H1 (cell line): Measurements from ENCODE around the gene MLLT11. TPM values are rescaled to one million over a fixed set of nuclear protein-coding genes. Genes with fewer than 3 reads are reported as not detected.

ENCODE experiments used
- ASH2L ChIP-seq: fragments of 200-600, 300-600 bp; sonication (generic); IDR thresholded peaks from one replicate; pipeline ENCODE4 v1.7.1; 2017; ENCODE audit warnings: low read length
- E2F6 ChIP-seq: IDR thresholded peaks from 2 replicates; pipeline ENCODE4 v1.6.1; 2012; ENCODE audit warnings: inconsistent platforms
- EZH2 ChIP-seq: fragments of 200-600 bp; sonication (generic); IDR thresholded peaks from 2 replicates; pipeline ENCODE4 v1.7.1; 2012; ENCODE audit warnings: low read depth, mild to moderate bottlenecking, moderate library complexity, low read length, inconsistent platforms; ENCODE audit not compliant: severe bottlenecking
- HDAC2 ChIP-seq, 2 experiments: fragments of 300-600 bp in 1 of 2; sonication (generic) in 1 of 2; IDR thresholded peaks; 2 replicates each; pipeline ENCODE4 v1.6.1; 2011 to 2012; ENCODE audit warnings: low read depth in 2 of 2, low read length in 2 of 2, mild to moderate bottlenecking in 2 of 2, moderate library complexity in 2 of 2, borderline replicate concordance in 1 of 2, inconsistent platforms in 1 of 2
- KDM4A ChIP-seq: IDR thresholded peaks from one replicate; pipeline ENCODE4 v1.7.1; 2012; ENCODE audit warnings: low read depth, mild to moderate bottlenecking, moderate library complexity, low read length, inconsistent platforms; ENCODE audit not compliant: severe bottlenecking
- NANOG ChIP-seq: IDR thresholded peaks from 2 replicates; pipeline ENCODE4 v1.6.1; 2011; ENCODE audit warnings: low read length, low read depth, mild to moderate bottlenecking, inconsistent platforms; ENCODE audit not compliant: insufficient read depth, poor library complexity, severe bottlenecking
- POLR2A ChIP-seq, 2 experiments: IDR thresholded peaks; 1 replicate in 1 of 2; 2 replicates in 1 of 2; pipeline ENCODE4 v1.6.1; 2011; ENCODE audit warnings: low read depth in 2 of 2, low read length in 2 of 2, mild to moderate bottlenecking in 2 of 2; ENCODE audit errors: control extremely low read depth in 1 of 2
- POLR2AphosphoS5 ChIP-seq: IDR thresholded peaks from 2 replicates; pipeline ENCODE4 v1.6.1; 2011; ENCODE audit warnings: low read depth, low read length
- RAD21 ChIP-seq, 2 experiments: IDR thresholded peaks in 1 of 2; conservative IDR thresholded peaks in 1 of 2; 2 replicates each; pipeline ENCODE4 v1.6.1; 2011; ENCODE audit warnings: low read depth in 2 of 2, low read length in 2 of 2, improper control_type of control experiment in 1 of 2, inconsistent platforms in 1 of 2, mild to moderate bottlenecking in 1 of 2, moderate library complexity in 1 of 2
- SIN3A ChIP-seq, 2 experiments: IDR thresholded peaks in 1 of 2; conservative IDR thresholded peaks in 1 of 2; 2 replicates each; pipeline ENCODE4 v1.6.1; 2011 to 2012; ENCODE audit warnings: low read length in 2 of 2, improper control_type of control experiment in 1 of 2, low read depth in 1 of 2, mild to moderate bottlenecking in 1 of 2
- TAF1 ChIP-seq: IDR thresholded peaks from 2 replicates; pipeline ENCODE4 v1.6.1; 2011; ENCODE audit warnings: mild to moderate bottlenecking, low read depth, low read length
- TBP ChIP-seq: IDR thresholded peaks from 2 replicates; pipeline ENCODE4 v1.6.1; 2011; ENCODE audit warnings: low read depth, low read length, improper control_type of control experiment
- TEAD4 ChIP-seq: IDR thresholded peaks from 2 replicates; pipeline ENCODE4 v1.6.1; 2012; ENCODE audit warnings: low read depth, low read length, inconsistent platforms, mixed read lengths
- YY1 ChIP-seq: IDR thresholded peaks from 2 replicates; pipeline ENCODE4 v1.6.1; 2011; ENCODE audit warnings: low read depth, mild to moderate bottlenecking, low read length
- polyA plus RNA-seq, 7 experiments: library from polyadenylated mRNA; depleted of rRNA in 3 of 7; stranded (reverse) in 5 of 7; unstranded in 2 of 7; fragments of >200 nt in 5 of 7; fragments of 200-250 nt in 2 of 7; gene quantifications; 1 replicate in 5 of 7; 2 replicates in 1 of 7; 4 replicates in 1 of 7; pipeline versions ENCODE4 v1.2.1 to v1.2.3, GENCODE V29; 2011 to 2013; ENCODE audit warnings: missing spikeins in 2 of 7, mixed read lengths in 2 of 7
- total RNA-seq: library from RNA; stranded (reverse); fragmentation: NEBNext Ultra II Directional; extraction: Animal tissue kit (Norgen Biotek cat#: 25700); gene quantifications from 2 replicates; pipeline ENCODE4 v1.2.1, GENCODE V29; 2021

MLLT11 gene
- total and polyA plus RNA-seq, 2 of the 8 experiments (the other 6 are each of a cell fraction or from before 2014, with no cell fraction given), result 13.7 to 18.1 TPM

GRCh38 chr1:151047925-151048644 is 12.1 kb upstream of the MLLT11 start (continued):
- TF ChIP-seq SIN3A (conservative IDR thresholded peaks at IDR 0.05 in 1 of 2, IDR thresholded peaks at IDR 0.05 in 1 of 2; ENCODE audit: low read depth in 1 of 2, low read length in 2 of 2), result peak; percentile 63 to 69; a peak in 2 of 4 replicates
- TF ChIP-seq YY1, result peak; percentile 89
- peak; percentile 43 for TF ChIP-seq TAF1
- peak; percentile 71 for TF ChIP-seq POLR2AphosphoS5
- peak; percentile 92 for TF ChIP-seq ASH2L
- TF ChIP-seq E2F6, result peak; percentile 76
- no peak for TF ChIP-seq NANOG
- peak in 1 of 2 experiments; percentile 23; a peak in 2 of 4 replicates for TF ChIP-seq RAD21 (IDR thresholded peaks at IDR 0.05 in 1 of 2, conservative IDR thresholded peaks at IDR 0.05 in 1 of 2; ENCODE audit: low read depth in 2 of 2, low read length in 2 of 2)
- TF ChIP-seq POLR2A (IDR thresholded peaks at IDR 0.05; ENCODE audit: control extremely low read depth in 1 of 2, low read depth in 2 of 2, low read length in 2 of 2), result peak; percentile 53 to 79
- no peak for TF ChIP-seq TEAD4
- 0 out of 2 replicates have a peak, but pooled peaks have one; percentile 16 for TF ChIP-seq TBP
- TF ChIP-seq EZH2, result no peak
- peak; percentile 90 for TF ChIP-seq KDM4A
- TF ChIP-seq HDAC2 (IDR thresholded peaks at IDR 0.05; ENCODE audit: borderline replicate concordance in 1 of 2, low read depth in 2 of 2, low read length in 2 of 2), result 0 out of 4 replicates have a peak, but pooled peaks of 1 of the 2 experiments have one; percentile 40
